Effector CD8-positive, alpha-beta T cell (primary cell): ENCODE results near the gene MTG2.

Experiments used
- DNase-seq: peaks from one replicate; lab custom pipeline; 2025; lab: John Stamatoyannopoulos, UW

The MTG2 gene

DNA sequence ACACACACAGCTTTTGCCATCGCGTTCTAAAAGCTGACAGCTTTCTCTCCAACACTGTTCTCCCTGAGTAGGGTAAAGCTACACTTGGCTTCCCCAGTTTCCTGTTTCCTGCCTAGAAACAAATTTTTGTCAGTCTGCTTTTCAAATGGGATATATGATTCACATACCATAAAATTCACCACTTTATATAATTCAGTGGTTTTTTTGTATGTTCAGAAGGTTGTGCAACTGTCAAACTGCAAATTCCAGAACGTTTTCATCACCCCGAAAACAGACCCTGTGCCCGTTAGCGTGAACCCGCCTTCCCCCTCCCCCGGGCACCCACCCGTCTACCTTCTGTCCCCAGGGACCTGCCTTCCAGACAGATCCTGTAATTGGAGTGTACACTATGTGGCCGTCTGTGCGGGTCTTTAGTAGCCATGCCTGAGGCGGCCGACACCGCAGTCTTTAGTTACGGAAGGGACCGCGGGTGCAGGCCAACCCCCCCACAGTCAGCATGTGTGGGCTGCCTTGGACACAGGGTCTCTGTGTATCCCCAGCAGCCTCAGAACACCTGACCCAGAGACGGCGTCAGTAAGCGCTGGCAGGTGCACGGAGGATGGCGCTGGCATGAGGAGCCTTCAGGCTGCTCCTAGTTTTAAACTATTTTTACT, 20.7 kb downstream of the MTG2 start:
- DNase-seq: no peak

GRCh38 chr20:62205618-62206387, 23.0 kb downstream of the MTG2 start:
- no peak for DNase-seq

DNA sequence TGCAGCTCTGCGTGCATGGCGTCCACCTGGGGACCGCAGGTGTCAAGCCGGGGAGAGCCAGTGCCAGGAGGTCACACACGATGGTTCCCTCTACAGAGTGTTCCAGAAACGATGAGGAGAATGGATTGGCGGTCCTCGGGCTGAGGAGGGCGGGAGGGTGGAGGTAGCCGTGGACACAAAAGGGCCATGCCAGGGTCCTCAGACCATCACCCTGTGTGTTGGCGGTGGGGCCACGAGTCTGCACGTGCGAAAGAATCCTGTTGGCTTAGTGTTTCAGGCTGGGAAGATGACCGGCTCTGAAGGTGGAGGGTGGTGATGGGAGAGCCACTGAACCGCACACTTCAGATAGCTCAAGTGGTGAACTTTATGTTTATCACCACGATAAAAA, 23.6 kb downstream of the MTG2 start:
- DNase-seq: no peak

- no peak for DNase-seq
Observed at GRCh38 chr20:62208061-62208794, 25.4 kb downstream of the MTG2 start.

DNA sequence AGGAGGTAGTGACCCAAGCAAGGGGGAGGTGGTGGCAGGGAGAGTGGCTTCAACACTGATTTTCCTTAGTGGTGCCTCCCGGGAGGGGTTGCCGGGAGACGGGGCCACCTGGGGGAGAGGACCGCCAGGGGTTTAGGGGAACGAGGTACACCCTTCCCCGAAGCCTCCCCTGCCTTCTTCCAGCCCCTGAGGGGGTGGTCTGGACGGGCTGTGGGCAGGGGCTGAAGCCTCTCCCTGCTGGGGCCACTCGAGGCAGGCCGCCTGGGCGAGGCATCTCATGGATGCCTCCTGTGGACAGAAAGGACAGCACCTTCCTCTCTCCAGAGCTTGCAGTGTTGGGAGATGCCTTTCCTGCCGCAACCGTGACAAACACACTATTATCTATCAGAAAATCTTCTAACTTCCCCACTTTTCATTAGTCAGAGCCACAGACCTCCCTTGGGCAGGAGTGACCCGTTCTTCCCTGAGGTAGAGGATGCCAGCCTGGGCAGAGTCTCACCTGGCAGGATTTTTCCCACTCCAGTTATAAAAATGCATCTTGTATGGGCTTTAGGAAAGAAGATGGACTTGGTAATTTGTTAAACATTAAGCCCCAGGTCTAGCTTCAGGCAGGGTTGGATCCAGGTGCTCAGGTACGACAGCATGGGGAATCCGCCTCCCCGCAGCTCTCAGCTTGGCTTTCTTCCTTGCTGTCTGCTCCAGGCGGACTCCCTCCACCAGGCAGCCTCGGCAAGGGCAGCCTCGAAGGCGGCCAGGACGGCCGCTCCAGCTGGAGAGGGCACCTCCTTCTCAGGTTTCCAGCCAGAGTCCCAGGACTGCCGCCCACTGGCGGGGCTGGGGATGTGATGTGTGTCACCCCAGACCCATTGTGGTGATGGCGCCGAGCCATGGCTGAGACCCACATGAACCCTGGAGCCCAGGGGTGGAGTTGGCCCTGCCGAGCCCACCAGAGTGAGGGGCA, 26.2 kb downstream of the MTG2 start:
- no peak for DNase-seq

DNA sequence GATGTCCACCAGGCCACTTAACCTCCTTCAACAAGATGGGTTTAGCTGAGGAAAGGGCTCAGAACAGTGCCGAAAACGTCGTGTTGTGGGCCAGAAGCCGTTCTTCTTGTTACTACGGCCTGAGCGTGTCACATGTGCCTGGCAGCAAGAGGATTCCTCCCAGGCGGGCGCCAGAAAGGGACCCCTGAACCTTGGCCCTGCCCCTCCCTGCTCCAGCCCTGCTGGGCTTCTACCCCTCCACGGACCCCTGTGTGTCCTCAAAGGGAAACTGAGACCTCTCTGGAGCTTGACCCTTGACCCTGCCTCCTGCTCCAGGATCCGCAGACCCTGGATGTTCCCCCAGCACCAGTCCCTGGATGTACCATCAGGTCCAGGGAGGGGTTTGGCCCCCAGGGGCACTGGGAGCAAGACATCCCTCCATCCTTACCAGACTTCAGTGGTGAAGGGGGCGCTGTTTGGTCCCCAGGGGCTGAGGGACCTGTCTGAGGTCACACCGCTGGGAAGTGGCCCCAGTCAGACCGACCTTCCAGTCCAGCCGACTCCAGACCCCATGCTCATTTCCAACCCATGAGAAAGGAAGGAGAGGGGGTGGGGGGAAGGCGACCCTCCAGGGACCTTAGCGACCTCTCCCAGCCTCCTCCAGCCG, 27.1 kb downstream of the MTG2 start:
- no peak for DNase-seq

GRCh38 chr20:62210496-62210855, 27.6 kb downstream of the MTG2 start:
- DNase-seq: no peak

DNA sequence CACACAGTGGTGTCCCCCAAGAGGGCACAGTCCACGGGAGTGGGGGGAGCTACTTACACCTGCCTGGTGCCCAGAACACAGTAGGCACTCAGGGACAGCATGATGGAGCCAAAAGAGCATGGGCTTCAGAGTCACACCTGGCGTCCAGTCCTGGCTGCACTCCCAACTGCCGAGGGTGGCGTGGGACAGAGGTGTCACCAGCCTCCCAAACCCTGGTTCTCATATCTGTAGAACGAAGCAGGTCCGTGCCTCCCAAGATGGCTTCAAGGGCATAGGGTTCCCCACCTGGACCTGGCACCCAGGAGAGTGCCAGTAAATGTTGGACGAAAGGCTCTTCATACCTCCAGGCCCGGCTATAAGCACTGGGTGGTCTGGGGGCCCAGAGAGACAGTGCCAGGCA, 28.4 kb downstream of the MTG2 start:
- no peak for DNase-seq

DNA sequence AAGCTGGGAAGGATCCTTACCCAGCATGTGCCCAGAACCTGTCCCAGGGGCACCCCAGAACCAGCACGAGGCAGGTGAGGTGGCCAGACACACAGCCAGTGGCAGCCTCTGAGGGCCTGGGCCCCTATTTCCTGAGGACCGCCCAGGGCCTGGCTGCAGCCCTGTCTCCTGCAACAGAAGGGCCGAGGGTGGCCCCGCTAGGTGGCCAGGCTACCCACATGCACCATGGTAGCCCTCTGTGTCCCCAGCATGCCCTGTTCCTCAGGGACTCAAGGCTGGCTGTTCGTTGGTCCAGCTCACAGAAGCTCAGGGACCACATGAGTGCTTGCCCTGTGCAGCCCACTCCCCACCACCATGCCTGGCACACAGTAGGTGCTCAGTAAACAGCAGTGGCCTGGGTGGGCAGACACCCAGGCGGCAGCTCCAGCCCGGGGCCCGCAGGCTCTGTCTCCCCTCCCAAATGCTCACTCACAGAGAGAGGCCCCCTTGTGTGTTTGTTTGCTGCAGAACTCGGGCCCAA, 29.0 kb downstream of the MTG2 start:
- no peak for DNase-seq

- no peak for DNase-seq
Observed at GRCh38 chr20:62212299-62212698, 29.5 kb downstream of the MTG2 start.

GRCh38 chr20:62214067-62214466, 31.2 kb downstream of the MTG2 start:
- DNase-seq: no peak

GRCh38 chr20:62215020-62215990, 32.5 kb downstream of the MTG2 start:
- DNase-seq: no peak

GRCh38 chr20:62215991-62216635, 33.3 kb downstream of the MTG2 start:
- DNase-seq: no peak

DNA sequence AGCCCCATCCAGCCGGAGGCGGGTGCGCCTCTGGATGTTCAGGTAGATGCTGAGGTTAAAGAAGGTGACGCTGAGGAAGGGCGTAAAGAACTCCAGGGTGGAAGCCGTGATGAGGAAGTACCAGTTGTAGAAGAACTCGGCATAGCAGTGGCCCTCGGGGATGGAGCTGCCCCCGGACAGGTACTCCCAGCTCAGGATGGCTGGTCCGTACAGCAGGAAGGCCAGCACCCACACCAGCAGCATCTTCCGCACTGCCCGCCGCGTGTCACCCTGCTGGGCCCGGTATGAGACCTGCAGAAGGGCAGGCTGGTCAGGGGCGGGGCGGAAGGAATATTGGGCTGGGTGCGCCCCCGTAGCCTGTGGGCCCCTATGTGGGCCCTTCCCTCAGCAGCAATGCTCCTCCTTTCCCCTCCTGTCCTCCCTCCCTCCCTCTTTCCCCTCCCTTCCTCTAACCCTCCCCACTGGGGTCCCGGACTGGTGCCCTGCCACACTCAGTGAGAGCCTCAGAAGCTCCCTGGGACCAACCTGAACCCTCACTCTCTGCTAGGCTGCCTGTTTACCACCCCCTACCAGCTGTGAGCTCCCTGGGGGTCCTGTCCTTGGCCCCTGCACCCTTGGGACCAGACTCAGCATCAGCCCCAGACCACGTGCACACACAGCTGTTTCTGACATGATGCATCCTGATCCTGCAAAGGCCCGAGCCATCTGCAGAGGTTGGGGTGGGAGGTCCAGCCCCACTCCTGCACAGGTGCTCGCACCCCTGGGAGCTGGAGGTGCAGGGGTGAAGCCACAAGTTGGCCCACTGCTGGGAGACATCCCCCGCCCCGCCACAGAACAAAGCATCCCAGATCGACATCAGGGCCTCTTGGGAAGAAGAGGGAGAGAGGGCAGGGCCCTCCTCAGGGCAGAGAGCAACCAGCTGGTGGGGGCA, 34.1 kb downstream of the MTG2 start:
- DNase-seq: no peak

DNA sequence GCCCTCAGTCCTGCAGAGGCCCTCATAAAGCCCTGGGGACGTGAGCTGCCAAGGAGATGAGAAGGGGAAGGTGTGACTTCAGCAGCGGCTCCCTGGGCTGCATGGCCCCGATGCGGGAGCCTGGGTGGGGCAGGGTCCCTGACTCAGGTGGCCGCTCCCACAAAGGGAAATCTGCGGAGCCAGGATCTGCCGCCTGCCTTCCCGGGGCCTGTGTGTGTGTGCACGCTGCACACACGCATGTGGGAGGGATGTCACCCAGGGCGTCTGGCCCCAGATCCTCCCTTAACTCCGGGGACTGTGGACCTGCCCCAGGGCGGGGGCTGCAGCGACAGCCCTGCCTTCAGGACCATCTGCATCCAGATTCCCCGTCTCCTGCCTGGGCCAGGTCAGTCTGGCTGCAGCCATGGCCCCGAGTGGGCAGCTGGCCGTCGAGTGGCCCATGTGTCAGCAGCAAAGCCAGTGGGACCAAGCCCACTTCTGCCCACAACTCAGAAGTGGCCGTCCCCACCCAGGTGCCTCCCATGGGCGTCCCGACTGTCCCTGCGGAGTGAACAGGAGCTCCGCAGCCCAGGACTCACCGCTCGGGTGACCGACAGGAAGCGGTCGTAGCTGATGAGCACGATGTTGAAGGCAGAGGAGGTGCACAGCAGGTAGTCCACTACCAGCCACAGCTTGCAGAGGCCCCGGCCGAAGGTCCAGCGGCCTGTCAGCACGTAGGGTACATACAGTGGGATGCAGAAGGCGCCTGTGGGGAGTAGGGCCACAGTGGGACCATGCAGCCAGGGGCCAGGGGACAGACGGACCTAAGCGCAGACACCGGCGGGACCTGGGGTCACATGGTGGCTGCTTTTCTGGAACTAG, 35.3 kb downstream of the MTG2 start:
- DNase-seq: no peak

GRCh38 chr20:62219101-62219991, 36.5 kb downstream of the MTG2 start:
- DNase-seq: no peak
